Measurements from ENCODE around the gene PCSK7. TPM values are rescaled to one million over a fixed set of nuclear protein-coding genes. Genes with fewer than 3 reads are reported as not detected.

Gene PCSK7
- total RNA-seq, 1 donor from 2014 or later = 14.2 TPM

- H3K79me2 ChIP-seq (ENCODE audit: low read depth) = peaks cover 30% of the 10 kb centered on the region
- Mint-ChIP-seq H3K27me3 (ENCODE audit: insufficient read depth, low read depth) (no peaks in the 10 kb centered on the region), H3K36me3 (peaks cover 22% of the 10 kb centered on the region), H3K4me1 (peaks cover 1% of the 10 kb centered on the region), H3K9me3 (no peaks in the 10 kb centered on the region), H3K27ac (no peak overlapping the region), H3K4me3 (no peak overlapping the region)
- H3K4me2 ChIP-seq = no peak overlapping the region
- H3K27me3 ChIP-seq = no peaks in the 10 kb centered on the region
- no peaks in the 10 kb centered on the region for H3K9me3 ChIP-seq (ENCODE audit: low read depth)
- no peak overlapping the region for H2AFZ ChIP-seq (replicated peaks)
- no peak overlapping the region for H3K9ac ChIP-seq
- H3K4me1 ChIP-seq = no peaks in the 10 kb centered on the region
- H3F3A ChIP-seq (ENCODE audit: low read depth) = no peaks in the 10 kb centered on the region
- H3K27ac ChIP-seq = no peak overlapping the region
- peaks cover 14% of the 10 kb centered on the region for H3K36me3 ChIP-seq
- TF ChIP-seq CTCF (IDR thresholded peaks at IDR 0.05) (no peak), EZH2 (IDR thresholded peaks at IDR 0.05) (no peak), EZH2phosphoT487 (IDR thresholded peaks at IDR 0.05) (no peak)
- DNase-seq (ENCODE audit: low spot score) = no peak
- H3K4me3 ChIP-seq = no peak overlapping the region
- H4K20me1 ChIP-seq (ENCODE audit: low read depth) = peaks cover 6% of the 10 kb centered on the region
Observed at GRCh38 chr11:117239295-117239694, 7.4 kb upstream of the PCSK7 start.

- H3K4me1 Mint-ChIP-seq = peaks cover 12% of the 10 kb centered on the region
- no peak for TF ChIP-seq CTCF (IDR thresholded peaks at IDR 0.05)
- no peak for TF ChIP-seq EZH2phosphoT487 (IDR thresholded peaks at IDR 0.05)
- TF ChIP-seq EZH2 (IDR thresholded peaks at IDR 0.05) = no peak
- Histone ChIP-seq H3K4me3 (no peak overlapping the region), H3K36me3 (peaks cover 12% of the 10 kb centered on the region), H4K20me1 (ENCODE audit: low read depth) (peaks cover 6% of the 10 kb centered on the region), H3K27me3 (no peaks in the 10 kb centered on the region), H2AFZ (replicated peaks) (no peak overlapping the region), H3K4me1 (peaks cover 7% of the 10 kb centered on the region), H3K9me3 (ENCODE audit: low read depth) (no peaks in the 10 kb centered on the region), H3K79me2 (ENCODE audit: low read depth) (peaks cover 41% of the 10 kb centered on the region), H3K9ac (no peak overlapping the region), H3K4me2 (no peak overlapping the region), H3F3A (ENCODE audit: low read depth) (peaks cover 10% of the 10 kb centered on the region), H3K27ac (no peak overlapping the region)
- no peaks in the 10 kb centered on the region for H3K9me3 Mint-ChIP-seq
- H3K4me3 Mint-ChIP-seq = no peak overlapping the region
- H3K36me3 Mint-ChIP-seq = peaks cover 19% of the 10 kb centered on the region
- no peak overlapping the region for H3K27ac Mint-ChIP-seq
- H3K27me3 Mint-ChIP-seq (ENCODE audit: insufficient read depth, low read depth) = peaks cover 4% of the 10 kb centered on the region
- no peak for DNase-seq (ENCODE audit: low spot score)
Observed at GRCh38 chr11:117238221-117238620, 6.3 kb upstream of the PCSK7 start.

GRCh38 chr11:117232911-117233409 is 1.1 kb upstream of the PCSK7 start:
- H2AFZ ChIP-seq (replicated peaks) = no peak overlapping the region
- H3K4me2 ChIP-seq = peak overlapping the region; percentile 85
- peak; percentile 74 for DNase-seq (ENCODE audit: low spot score)
- H3K4me1 ChIP-seq = peaks cover 12% of the 10 kb centered on the region
- Mint-ChIP-seq H3K4me1 (peaks cover 32% of the 10 kb centered on the region), H3K27me3 (ENCODE audit: insufficient read depth, low read depth) (peaks cover 9% of the 10 kb centered on the region), H3K36me3 (peaks cover 11% of the 10 kb centered on the region), H3K9me3 (no peaks in the 10 kb centered on the region), H3K4me3 (peak overlapping the region; percentile 92), H3K27ac (peak overlapping the region; percentile 64)
- peak overlapping the region; percentile 70 for H3K9ac ChIP-seq
- H3F3A ChIP-seq (ENCODE audit: low read depth) = peaks cover 14% of the 10 kb centered on the region
- H3K79me2 ChIP-seq (ENCODE audit: low read depth) = peaks cover 67% of the 10 kb centered on the region
- H4K20me1 ChIP-seq (ENCODE audit: low read depth) = peaks cover 3% of the 10 kb centered on the region
- no peaks in the 10 kb centered on the region for H3K36me3 ChIP-seq
- H3K9me3 ChIP-seq (ENCODE audit: low read depth) = no peaks in the 10 kb centered on the region
- H3K27me3 ChIP-seq = no peaks in the 10 kb centered on the region
- TF ChIP-seq CTCF (IDR thresholded peaks at IDR 0.05) = no peak
- no peak for TF ChIP-seq EZH2 (IDR thresholded peaks at IDR 0.05)
- TF ChIP-seq EZH2phosphoT487 (IDR thresholded peaks at IDR 0.05) = no peak
- H3K4me3 ChIP-seq = peak overlapping the region; percentile 99
- no peak overlapping the region for H3K27ac ChIP-seq

All from neural progenitor cell (in vitro differentiated cells).